GM20000 (cell line): ENCODE measurements around the gene ABCC11.

Experiments used
- DNase-seq: peaks from one replicate; pipeline ENCODE4 v3.0.0; 2012; ENCODE audit warnings: low spot score
- TF ChIP-seq, protein P1 (sequence below): IDR thresholded peaks from 2 replicates; pipeline ENCODE4 v1.5.1; 2012; ENCODE audit warnings: mild to moderate bottlenecking, control low read depth; ENCODE audit errors: extremely low read depth, missing control alignments

ABCC11 gene

DNA sequence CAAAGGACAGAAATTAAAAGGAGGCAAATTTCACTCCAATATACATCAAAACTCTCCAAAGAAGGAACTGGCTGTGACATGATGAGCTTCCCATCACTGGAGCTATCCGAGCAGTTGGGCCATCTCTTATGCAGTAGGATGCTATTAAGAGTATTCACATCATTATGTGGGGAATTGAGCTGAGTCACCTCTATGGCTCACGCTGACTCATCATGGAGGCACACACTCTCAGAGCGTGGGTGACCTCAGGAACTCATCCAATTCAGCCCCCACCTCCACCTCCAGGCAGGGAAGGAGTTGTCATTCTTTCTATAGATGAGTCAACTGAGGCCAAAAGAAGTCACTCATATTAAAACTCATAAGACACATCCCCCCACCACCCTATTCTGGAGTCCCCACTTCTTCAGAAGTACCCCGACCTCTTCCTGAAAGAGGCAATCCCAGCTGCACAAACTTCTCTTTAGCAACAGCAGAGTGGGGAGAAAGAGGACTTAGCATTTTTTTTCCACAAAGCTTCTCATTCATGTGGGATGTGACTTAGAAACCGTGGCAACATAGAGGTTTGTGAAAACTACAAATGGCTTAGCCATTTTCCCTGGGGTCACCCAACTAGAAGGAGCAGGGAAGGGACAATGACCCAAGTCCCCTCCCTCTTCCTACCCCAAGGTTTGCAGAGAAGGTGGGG is 124.1 kb downstream of the ABCC11 start:
- peak; percentile 48 for DNase-seq
- TF ChIP-seq, protein P1, sequence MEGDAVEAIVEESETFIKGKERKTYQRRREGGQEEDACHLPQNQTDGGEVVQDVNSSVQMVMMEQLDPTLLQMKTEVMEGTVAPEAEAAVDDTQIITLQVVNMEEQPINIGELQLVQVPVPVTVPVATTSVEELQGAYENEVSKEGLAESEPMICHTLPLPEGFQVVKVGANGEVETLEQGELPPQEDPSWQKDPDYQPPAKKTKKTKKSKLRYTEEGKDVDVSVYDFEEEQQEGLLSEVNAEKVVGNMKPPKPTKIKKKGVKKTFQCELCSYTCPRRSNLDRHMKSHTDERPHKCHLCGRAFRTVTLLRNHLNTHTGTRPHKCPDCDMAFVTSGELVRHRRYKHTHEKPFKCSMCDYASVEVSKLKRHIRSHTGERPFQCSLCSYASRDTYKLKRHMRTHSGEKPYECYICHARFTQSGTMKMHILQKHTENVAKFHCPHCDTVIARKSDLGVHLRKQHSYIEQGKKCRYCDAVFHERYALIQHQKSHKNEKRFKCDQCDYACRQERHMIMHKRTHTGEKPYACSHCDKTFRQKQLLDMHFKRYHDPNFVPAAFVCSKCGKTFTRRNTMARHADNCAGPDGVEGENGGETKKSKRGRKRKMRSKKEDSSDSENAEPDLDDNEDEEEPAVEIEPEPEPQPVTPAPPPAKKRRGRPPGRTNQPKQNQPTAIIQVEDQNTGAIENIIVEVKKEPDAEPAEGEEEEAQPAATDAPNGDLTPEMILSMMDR = no peak

DNA sequence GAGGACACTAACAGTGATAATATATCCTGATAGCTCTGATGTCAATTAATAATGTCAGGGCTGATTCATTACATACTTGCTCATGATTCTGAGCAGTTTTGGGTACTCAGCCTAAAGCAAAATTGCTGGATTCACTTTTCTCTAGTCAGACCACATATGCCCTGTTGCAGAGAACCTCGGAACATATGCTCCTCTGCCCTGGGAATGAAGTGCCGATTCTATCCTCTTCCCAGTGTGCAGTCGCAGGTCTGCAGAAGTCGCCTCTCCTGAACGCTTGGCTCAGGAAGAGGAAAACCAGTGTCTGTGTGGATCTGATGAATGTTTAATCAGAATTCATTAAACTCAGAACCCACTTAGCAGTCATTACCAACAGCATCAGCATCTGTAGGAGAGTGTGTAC is 126.1 kb downstream of the ABCC11 start:
- TF ChIP-seq, protein P1 = no peak
- no peak for DNase-seq

DNA sequence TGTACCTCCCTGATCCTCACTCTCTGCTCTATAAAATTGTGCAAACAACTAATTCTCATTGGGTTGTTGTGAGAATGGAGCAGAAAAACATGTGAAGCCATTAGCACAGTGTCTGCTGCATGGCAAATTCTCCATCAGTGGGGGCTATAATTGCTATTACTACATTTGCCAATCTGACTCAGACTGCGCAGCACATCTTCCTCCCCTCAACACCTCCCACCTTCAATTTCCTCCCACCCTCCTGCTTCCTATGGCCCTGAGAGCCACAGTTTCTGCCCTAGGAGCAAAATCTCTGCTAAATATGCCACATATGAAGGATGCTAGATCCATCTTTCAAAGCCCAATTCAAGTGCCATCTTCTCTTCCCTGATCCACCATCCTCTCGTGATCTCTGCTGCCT is 128.5 kb downstream of the ABCC11 start:
- DNase-seq = no peak

DNA sequence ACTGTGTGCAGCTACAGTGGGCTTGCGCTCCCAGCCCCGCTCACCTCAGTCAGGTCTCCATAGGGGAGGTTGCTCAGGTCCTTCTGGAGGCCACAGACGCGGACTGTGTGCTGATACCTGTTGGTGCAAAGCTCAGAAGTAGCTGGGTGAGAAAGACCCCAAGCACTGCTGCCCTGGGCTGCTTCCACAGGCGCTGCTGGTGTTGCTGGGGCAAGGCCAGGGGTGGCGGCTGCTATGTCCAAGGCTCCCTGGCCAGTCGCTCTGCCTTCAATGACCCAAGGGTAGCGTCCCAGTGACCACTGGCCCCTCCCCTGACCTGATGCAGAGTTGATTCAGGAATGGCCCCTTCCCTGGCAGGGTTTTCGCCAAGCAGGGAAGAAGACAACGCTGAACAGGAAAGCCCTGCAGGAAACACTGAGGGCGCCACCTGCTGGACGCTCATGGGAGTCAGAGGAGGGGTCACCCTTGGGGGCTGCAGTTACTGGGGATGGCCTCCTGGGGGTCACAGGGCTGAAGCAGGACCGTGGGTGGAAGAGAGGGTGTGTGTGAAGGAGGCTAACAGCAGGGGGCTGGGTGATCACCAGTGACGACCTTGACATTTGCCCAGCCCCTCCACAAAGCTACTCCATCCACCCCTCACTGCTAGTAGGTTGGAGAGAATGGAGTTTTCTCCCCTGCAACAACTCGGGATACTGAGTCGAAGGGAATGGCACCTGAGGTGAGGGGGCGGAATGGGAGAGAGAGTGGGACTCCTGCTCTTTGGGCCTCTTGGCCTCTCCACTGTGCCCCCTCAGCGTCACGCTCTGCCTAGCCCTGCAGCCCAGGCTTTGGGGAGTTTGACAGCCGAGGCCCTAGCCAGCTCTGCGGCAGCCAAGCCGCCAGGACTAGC is 129.9 kb downstream of the ABCC11 start:
- TF ChIP-seq, protein P1 = peak; percentile 69
- DNase-seq = peak; percentile 69

More for the DNA sequence above, 128.5 kb downstream of the ABCC11 start:
- TF ChIP-seq, protein P1 = no peak
